HS-5 (cell line): ENCODE data around the gene OR13C3.
A peak's percentile ranks its signal among the peaks of the same experiment; 100 is the strongest.
"Not testable (repeated sequence)": the region's sequence is repeated elsewhere in the genome, so short reads cannot be mapped to it uniquely, and the experiment has no call there.

ENCODE experiments used
- DNase-seq: peaks from one replicate; pipeline ENCODE4 v3.0.0-alpha.2; 2012; ENCODE audit warnings: low read depth

OR13C3 gene

GRCh38 chr9:104536756-104537155 is at the start of gene OR13C3:
OR13C3 (minus strand) TSS chr9:104536856; CDS start chr9:104536723, 133 bp downstream.
- DNase-seq = no peak

DNA sequence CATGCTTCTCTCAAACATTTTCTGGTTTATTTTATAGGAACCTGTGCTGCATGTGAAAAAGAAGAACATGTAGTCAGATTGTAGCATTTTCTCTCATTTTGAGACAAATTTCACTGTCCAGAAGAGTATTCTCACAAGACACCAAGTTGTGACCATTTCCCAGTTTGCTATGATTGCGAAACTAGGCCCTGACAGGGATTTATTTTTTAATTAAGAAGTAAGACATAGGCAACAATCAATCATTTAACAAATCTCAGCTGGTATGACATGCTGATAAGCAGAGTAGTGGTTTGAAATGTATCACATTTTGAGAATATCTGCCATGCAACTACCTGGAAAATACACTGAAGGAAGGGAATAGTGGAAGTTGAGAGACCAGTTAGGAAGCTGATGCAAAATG is 43.9 kb upstream of the OR13C3 start:
- no peak for DNase-seq

- DNase-seq = no peak
These were observed 40.6 kb upstream of the OR13C3 start for GRCh38 chr9:104577263-104577662.

DNA sequence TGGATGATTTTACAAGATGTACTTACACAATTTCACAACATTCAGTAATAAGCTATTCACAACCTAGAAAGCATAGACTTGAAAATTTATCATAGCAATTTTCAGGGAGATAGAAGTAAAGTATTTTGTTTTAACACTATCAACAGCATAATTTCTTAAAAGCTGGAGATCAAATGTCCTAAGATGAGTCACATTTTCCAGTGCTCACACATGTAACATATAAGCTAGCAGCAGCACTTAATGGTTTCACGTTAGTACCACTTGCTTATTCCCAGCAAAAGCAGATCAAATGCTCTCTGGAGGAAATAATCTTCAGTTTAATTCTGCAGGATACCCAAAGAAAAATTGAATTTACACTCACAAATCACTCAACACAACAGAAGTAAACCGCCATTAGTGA is 38.8 kb upstream of the OR13C3 start:
- DNase-seq = no peak

DNA sequence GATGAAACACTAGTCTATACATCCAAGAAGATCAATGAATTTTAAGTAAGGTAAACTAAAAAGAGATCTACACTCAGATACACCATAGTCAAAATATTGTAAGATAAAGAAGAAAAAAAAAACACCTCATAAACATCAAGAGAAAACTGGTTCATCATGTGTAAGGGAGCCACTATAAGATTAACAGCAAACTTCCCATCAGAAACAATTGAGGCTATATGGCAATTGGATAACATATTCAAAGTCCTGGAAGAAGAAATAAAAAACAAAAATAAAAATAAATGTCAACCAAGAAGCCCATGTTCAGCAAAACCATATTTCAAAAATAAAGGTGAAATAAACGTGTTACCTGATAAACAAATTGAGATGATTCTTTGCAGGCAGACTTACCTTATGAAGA is 36.0 kb upstream of the OR13C3 start:
- no peak for DNase-seq

- DNase-seq = no peak
These were observed 32.2 kb upstream of the OR13C3 start, which contains the start of gene OR13C8 for GRCh38 chr9:104568868-104569267. OR13C8 (plus strand) TSS chr9:104569168; CDS start chr9:104569168, 0 bp downstream.

- DNase-seq = no peak
These were observed 27.7 kb upstream of the OR13C3 start for GRCh38 chr9:104564358-104564757.

- no peak for DNase-seq
These were observed 20.4 kb upstream of the OR13C3 start for GRCh38 chr9:104556830-104557634.

DNA sequence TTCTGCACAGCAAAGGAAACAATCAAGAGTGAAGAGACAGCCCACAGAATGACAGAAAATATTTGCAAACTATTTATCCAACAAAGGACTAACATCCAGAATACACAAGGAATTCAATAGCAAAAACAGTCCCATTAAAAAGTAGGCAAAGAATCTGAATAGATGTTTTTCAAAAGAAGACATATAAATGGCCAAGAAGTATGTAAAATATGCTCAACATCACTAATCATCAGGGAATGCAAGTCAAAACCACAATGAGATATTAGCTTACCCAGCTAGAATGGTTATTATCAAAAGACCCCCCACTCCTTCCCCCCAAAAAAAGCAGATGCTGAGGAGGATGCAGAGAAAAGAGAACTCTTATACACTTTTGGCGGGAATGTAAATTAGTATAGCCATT is 18.9 kb upstream of the OR13C3 start:
- DNase-seq = no peak

- peak; percentile 53 for DNase-seq
These were observed 16.6 kb upstream of the OR13C3 start for GRCh38 chr9:104553261-104553660.

- no peak for DNase-seq
These were observed 8.0 kb upstream of the OR13C3 start for GRCh38 chr9:104544644-104545043.

GRCh38 chr9:104539275-104539674 is 2.6 kb upstream of the OR13C3 start:
- DNase-seq = no peak

DNA sequence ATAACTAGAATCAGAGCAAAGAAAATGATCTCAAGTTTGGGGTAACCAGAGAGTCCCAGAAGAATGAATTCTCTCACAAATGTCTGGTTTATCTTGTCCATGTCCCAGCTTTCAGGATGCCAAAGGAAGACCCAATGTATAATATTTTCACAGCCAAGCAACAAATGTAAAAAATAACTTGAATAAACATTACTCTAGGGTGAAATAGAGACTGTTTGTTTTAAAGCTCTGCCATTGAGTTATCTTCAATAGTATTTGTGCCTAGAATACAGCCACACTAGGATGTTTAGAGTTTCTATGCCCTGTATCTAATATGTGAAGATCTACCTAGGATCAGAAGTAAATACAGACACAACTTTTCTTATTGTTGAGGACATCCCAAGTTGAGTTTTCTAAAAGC is 9.5 kb downstream of the OR13C3 start, which contains the start of gene OR13C4:
Gene OR13C4, minus strand, starts transcription at position 101 of the 400 bp plus-strand sequence. Its CDS starts 0 bp downstream, at position 101.
- DNase-seq = no peak

DNA sequence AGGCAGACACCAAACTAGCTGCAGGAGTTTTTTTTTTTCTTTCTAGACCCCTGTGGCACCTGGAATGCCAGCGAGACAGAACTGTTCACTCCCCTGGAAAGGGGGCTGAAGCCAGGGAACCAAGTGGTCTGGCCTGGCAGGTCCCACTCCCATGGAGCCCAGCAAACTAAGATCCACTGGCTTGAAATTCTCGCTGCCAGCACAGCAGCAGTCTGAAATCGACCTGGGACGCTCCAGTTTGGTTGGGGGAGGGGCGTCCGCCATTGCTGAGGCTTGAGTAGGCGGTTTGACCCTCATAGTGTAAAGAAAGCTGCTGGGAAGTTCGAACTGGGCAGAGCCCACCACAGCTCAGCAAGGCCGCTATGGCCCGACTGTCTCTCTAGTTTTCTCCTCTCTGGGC is 16.4 kb downstream of the OR13C3 start:
- not testable (repeated sequence) for DNase-seq

- no peak for DNase-seq
These were observed 21.8 kb downstream of the OR13C3 start for GRCh38 chr9:104514901-104515300.

DNA sequence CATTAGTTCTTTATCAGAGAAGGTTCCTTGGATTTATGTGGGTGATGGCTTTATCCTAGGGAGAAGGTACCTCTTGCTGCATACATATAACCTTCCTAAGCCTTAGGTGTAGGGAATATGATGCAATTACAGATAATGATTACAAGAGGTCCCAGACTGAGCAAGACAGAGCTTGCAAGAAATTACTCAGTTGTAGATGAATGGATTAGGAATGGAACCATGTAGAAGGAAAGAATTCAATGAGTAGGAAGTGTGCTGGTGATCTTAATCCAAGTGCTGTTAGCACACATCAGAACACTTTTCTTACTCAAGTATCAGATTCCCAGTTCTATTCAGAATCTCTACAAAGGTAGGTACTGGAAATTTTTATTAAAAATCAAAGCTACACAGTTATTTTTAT is 30.1 kb downstream of the OR13C3 start:
- DNase-seq = no peak

DNA sequence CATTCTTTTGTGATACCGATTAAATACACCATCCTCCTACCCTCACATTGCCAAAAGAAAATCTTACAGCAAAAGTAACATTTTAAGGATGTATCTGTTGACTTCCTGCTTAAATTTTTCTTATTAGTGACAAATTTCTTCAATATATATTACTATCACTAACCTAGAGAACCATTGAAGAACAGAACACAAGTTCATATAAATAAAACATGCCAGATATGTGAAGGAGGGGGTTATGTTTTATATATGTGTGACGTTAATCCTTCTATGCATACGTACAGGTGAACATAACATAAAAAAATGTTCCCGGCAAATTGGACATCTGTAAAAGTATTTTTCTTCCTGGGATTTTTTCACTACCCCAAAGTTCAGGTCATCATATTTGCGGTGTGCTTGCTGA is 32.7 kb downstream of the OR13C3 start, which contains the start of gene OR13F1:
Gene OR13F1, plus strand, starts transcription at position 301 of the 400 bp plus-strand sequence. Its CDS starts 0 bp downstream, at position 301.
- no peak for DNase-seq

DNA sequence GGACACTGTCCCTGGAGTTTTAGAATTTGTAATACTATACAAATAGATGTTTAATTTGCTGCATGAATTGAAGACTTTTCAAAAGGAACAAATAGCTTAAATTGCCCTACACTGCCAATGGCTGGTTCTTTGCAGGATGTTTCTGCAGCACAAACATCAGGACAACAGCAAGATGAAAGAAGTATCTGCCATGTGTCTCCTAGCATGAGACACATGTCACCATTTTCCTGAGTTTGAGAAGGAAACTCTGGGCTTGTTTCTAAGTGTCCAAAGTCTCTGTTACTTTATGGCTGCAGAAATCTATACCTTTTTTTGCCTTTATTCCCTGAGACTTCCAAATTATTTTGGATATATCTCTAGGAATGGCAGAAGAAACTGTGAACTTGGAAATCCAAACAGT is 33.2 kb downstream of the OR13C3 start:
- DNase-seq = no peak

- DNase-seq = peak; percentile 4
These were observed 41.8 kb downstream of the OR13C3 start for GRCh38 chr9:104494808-104495207.
